A673 (cell line): ENCODE measurements around the gene SYN1.

Experiments used
- CTCF ChIP-seq: fragments of 300-800, 200-600 bp; sonication (generic); conservative IDR thresholded peaks from 2 replicates; pipeline ENCODE4 v1.5.1; 2017; ENCODE audit warnings: low read depth, mild to moderate bottlenecking, antibody characterized with exemption, low read length, moderate library complexity, mixed read lengths
- EZH2 ChIP-seq: fragments of 200-600 bp; sonication (generic); IDR thresholded peaks from 2 replicates; pipeline ENCODE4 v1.6.1; 2017; ENCODE audit warnings: borderline replicate concordance, low read depth, mild to moderate bottlenecking, mixed read lengths, antibody characterized with exemption, low read length; ENCODE audit not compliant: poor library complexity, severe bottlenecking

DNA sequence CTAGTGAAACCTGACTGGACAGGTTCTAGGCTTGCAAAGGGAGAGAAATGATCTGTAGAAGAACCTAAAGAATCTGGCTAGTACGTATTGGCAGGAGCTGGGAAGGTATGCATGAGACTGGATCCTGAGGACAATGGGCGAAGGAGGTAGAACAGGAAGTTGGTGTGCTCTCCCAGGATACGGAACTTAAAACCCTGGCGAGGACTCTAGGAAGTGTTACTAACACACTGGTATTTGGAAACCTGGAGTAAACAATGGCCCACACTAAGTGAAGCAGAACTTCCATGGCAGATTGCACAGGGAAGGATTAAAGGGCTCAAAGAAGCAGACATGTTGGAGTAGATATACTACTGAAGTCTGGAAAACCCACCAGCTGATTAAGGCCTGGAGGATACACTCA lies 9.1 kb downstream of the SYN1 start:
- TF ChIP-seq CTCF (no peak), EZH2 (no peak)
